HG02885 (cell line): ENCODE measurements around the gene GLA.

Experiments used
- ATAC-seq: cut with Tn5 transposase; IDR thresholded peaks from one replicate; pipeline ENCODE4 v1.9.1; 2021; ENCODE audit warnings: mild to moderate bottlenecking; ENCODE audit not compliant: unreplicated experiment, poor library complexity

GLA gene

GRCh38 chrX:101398694-101399093 lies 9.0 kb downstream of the GLA start:
- ATAC-seq = no peak

- no peak for ATAC-seq
Measured at GRCh38 chrX:101397779-101398178, 9.9 kb downstream of the GLA start.

GRCh38 chrX:101395789-101396188 lies 11.9 kb downstream of the GLA start:
- no peak for ATAC-seq

- no peak for ATAC-seq
Measured at GRCh38 chrX:101394372-101394771, 13.4 kb downstream of the GLA start.

- no peak for ATAC-seq
Measured at GRCh38 chrX:101393530-101394305, 14.0 kb downstream of the GLA start.

GRCh38 chrX:101391831-101392230 lies 15.9 kb downstream of the GLA start:
- no peak for ATAC-seq

GRCh38 chrX:101390664-101391525 lies 16.8 kb downstream of the GLA start, which contains the start of gene RPL36A:
TSS of gene RPL36A (plus strand) at chrX:101391011. CDS start at chrX:101391044, 33 bp downstream.
- peak; percentile 81 for ATAC-seq

GRCh38 chrX:101388604-101389003 lies 19.1 kb downstream of the GLA start:
- no peak for ATAC-seq

GRCh38 chrX:101386542-101386885 lies 21.2 kb downstream of the GLA start:
- no peak for ATAC-seq

GRCh38 chrX:101385795-101386541 lies 21.8 kb downstream of the GLA start, which contains the start of gene BTK:
TSS of gene BTK (minus strand) at chrX:101386191. CDS start at chrX:101375284, 10,907 bp downstream.
- peak; percentile 70 for ATAC-seq

- no peak for ATAC-seq
Measured at GRCh38 chrX:101385026-101385684, 22.6 kb downstream of the GLA start.

- peak; percentile 70 for ATAC-seq
Measured at GRCh38 chrX:101383679-101384205, 24.0 kb downstream of the GLA start.

GRCh38 chrX:101377547-101377946 lies 30.2 kb downstream of the GLA start:
- no peak for ATAC-seq

GRCh38 chrX:101370888-101371504 lies 36.7 kb downstream of the GLA start:
- ATAC-seq = peak; percentile 81

GRCh38 chrX:101369687-101370086 lies 38.0 kb downstream of the GLA start:
- ATAC-seq = no peak

- ATAC-seq = no peak
Measured at GRCh38 chrX:101368800-101369199, 38.9 kb downstream of the GLA start.

GRCh38 chrX:101365301-101365795 lies 42.4 kb downstream of the GLA start:
- ATAC-seq = no peak

GRCh38 chrX:101362757-101363156 lies 45.0 kb downstream of the GLA start:
- ATAC-seq = no peak

GRCh38 chrX:101362116-101362515 lies 45.6 kb downstream of the GLA start:
- ATAC-seq = no peak
